Osteoblast (primary cell): Measurements from ENCODE around the gene BNIP5. TPM values are rescaled to one million over a fixed set of nuclear protein-coding genes. Genes with fewer than 3 reads are reported as not detected.

Experiments
- DNase-seq: peaks from one replicate; pipeline ENCODE4 v3.0.0; 2011; ENCODE audit warnings: low spot score, mixed read lengths; ENCODE audit not compliant: insufficient read length; ENCODE audit errors: missing footprints
- H2AFZ ChIP-seq: 2 replicates; pipeline ENCODE4 v1.6.0; 2011; ENCODE audit warnings: mild to moderate bottlenecking, low read length
- H3K27ac ChIP-seq: 2 replicates; pipeline ENCODE4 v1.5.1; 2011; ENCODE audit warnings: mild to moderate bottlenecking, low read depth, low read length, moderate library complexity
- H3K27me3 ChIP-seq: 2 replicates; pipeline ENCODE4 v1.6.0; 2012; ENCODE audit warnings: mild to moderate bottlenecking, control low read depth, inconsistent platforms, low read length, moderate library complexity; ENCODE audit not compliant: insufficient read depth
- H3K36me3 ChIP-seq: 2 replicates; pipeline ENCODE4 v1.5.1; 2011; ENCODE audit warnings: mild to moderate bottlenecking, low read length, control low read depth, moderate library complexity; ENCODE audit not compliant: insufficient read depth
- H3K4me1 ChIP-seq: 2 replicates; pipeline ENCODE4 v1.5.1; 2011; ENCODE audit warnings: mild to moderate bottlenecking, low read length, control low read depth, moderate library complexity; ENCODE audit not compliant: insufficient read depth
- H3K4me2 ChIP-seq: 2 replicates; pipeline ENCODE4 v1.6.0; 2011; ENCODE audit warnings: mild to moderate bottlenecking, low read length; ENCODE audit not compliant: insufficient read depth
- H3K4me3 ChIP-seq: fragments of 200-600 bp; sonication (generic); 3 replicates; pipeline ENCODE4 v1.5.1; 2012; ENCODE audit warnings: mild to moderate bottlenecking, low read length, inconsistent platforms; ENCODE audit not compliant: insufficient read depth
- H3K79me2 ChIP-seq: 2 replicates; pipeline ENCODE4 v1.6.0; 2012; ENCODE audit warnings: mild to moderate bottlenecking, low read length, control low read depth, inconsistent platforms; ENCODE audit not compliant: insufficient read depth
- H3K9me3 ChIP-seq: 2 replicates; pipeline ENCODE4 v1.5.1; 2011; ENCODE audit warnings: low read depth, low read length, control low read depth
- H4K20me1 ChIP-seq: 2 replicates; pipeline ENCODE4 v1.6.0; 2012; ENCODE audit warnings: mild to moderate bottlenecking, low read length, control low read depth; ENCODE audit not compliant: insufficient read depth
- total RNA-seq: library from RNA; depleted of rRNA; stranded (reverse); fragments of >200 nt; gene quantifications from 2 replicates; pipeline ENCODE4 v1.2.3, GENCODE V29; 2012
- TF ChIP-seq, protein P1 (sequence below): IDR thresholded peaks from 2 replicates; pipeline ENCODE4 v1.5.1; 2011; ENCODE audit warnings: mild to moderate bottlenecking, low read depth, low read length, moderate library complexity; ENCODE audit errors: extremely low read depth

Gene BNIP5
- total RNA-seq, 1 donor: not detected

DNA sequence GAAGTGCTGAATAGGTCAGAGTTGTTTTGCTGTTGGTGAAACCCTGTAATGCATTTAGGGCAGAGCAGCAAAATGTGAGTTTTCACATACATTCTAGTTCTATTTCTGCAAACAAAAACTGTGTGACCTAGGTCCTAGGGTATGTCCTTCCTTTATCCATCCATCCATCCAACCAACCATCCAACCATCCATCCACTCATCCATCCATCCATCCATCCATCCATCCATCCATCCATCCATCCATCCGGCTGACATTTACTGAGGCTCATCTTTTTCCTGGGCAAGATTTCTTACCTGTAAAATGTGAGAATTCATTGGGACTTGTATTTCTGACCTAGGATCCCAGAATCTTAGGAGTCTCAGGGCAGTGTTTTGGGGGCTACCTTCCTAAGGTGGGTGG is 52.3 kb downstream of the BNIP5 start:
- Histone ChIP-seq H3K27me3 (peaks cover 56% of the 10 kb centered on the region), H4K20me1 (no peaks in the 10 kb centered on the region)
- TF ChIP-seq, protein P1, sequence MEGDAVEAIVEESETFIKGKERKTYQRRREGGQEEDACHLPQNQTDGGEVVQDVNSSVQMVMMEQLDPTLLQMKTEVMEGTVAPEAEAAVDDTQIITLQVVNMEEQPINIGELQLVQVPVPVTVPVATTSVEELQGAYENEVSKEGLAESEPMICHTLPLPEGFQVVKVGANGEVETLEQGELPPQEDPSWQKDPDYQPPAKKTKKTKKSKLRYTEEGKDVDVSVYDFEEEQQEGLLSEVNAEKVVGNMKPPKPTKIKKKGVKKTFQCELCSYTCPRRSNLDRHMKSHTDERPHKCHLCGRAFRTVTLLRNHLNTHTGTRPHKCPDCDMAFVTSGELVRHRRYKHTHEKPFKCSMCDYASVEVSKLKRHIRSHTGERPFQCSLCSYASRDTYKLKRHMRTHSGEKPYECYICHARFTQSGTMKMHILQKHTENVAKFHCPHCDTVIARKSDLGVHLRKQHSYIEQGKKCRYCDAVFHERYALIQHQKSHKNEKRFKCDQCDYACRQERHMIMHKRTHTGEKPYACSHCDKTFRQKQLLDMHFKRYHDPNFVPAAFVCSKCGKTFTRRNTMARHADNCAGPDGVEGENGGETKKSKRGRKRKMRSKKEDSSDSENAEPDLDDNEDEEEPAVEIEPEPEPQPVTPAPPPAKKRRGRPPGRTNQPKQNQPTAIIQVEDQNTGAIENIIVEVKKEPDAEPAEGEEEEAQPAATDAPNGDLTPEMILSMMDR: no peak

DNA sequence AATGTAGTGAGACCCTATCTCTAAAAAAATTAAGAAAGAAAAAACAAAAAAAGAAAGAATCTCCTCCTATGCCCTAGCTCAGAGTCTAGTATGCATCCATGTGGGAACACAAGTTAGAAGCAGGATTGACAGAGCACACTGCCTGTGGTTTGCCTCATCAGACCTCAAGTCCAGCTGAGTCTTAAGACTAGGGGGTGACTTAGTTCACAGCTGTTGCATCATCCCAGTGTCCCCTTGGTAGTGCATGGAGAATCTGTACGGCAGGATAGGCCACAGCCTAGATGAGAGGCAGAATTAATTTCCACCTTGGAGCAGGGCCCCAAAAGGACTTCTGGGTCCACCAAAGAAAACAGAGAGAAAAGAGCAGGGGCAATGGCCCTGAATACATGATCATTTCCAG is 53.1 kb downstream of the BNIP5 start:
- H3K27me3 ChIP-seq: peaks cover 60% of the 10 kb centered on the region
- TF ChIP-seq, protein P1: no peak
- no peak overlapping the region for H3K4me3 ChIP-seq

More for the DNA sequence above, 52.3 kb downstream of the BNIP5 start:
- H3K27ac ChIP-seq: no peak overlapping the region
- no peak overlapping the region for H3K4me3 ChIP-seq
- no peaks in the 10 kb centered on the region for H3K4me1 ChIP-seq
- no peak overlapping the region for H2AFZ ChIP-seq
- DNase-seq: no peak
- no peaks in the 10 kb centered on the region for H3K9me3 ChIP-seq
- H3K79me2 ChIP-seq: no peaks in the 10 kb centered on the region
- H3K4me2 ChIP-seq: no peak overlapping the region
- no peaks in the 10 kb centered on the region for H3K36me3 ChIP-seq

GRCh38 chr6:36280983-36281382 is 55.7 kb downstream of the BNIP5 start:
- H3K36me3 ChIP-seq: no peaks in the 10 kb centered on the region
- peaks cover 66% of the 10 kb centered on the region for H3K27me3 ChIP-seq
- H2AFZ ChIP-seq: no peak overlapping the region
- H3K4me1 ChIP-seq: no peaks in the 10 kb centered on the region
- H3K27ac ChIP-seq: no peak overlapping the region
- no peak overlapping the region for H3K4me2 ChIP-seq
- no peaks in the 10 kb centered on the region for H3K9me3 ChIP-seq
- DNase-seq: no peak
- H3K79me2 ChIP-seq: no peaks in the 10 kb centered on the region
- H3K4me3 ChIP-seq: no peak overlapping the region
- TF ChIP-seq, protein P1: no peak
- no peaks in the 10 kb centered on the region for H4K20me1 ChIP-seq

More for the DNA sequence above, 53.1 kb downstream of the BNIP5 start:
- no peak for DNase-seq
- no peaks in the 10 kb centered on the region for H4K20me1 ChIP-seq
- no peak overlapping the region for H3K4me2 ChIP-seq
- H2AFZ ChIP-seq: no peak overlapping the region
- no peaks in the 10 kb centered on the region for H3K79me2 ChIP-seq
- no peak overlapping the region for H3K27ac ChIP-seq
- no peaks in the 10 kb centered on the region for H3K4me1 ChIP-seq
- H3K36me3 ChIP-seq: no peaks in the 10 kb centered on the region
- H3K9me3 ChIP-seq: no peaks in the 10 kb centered on the region

DNA sequence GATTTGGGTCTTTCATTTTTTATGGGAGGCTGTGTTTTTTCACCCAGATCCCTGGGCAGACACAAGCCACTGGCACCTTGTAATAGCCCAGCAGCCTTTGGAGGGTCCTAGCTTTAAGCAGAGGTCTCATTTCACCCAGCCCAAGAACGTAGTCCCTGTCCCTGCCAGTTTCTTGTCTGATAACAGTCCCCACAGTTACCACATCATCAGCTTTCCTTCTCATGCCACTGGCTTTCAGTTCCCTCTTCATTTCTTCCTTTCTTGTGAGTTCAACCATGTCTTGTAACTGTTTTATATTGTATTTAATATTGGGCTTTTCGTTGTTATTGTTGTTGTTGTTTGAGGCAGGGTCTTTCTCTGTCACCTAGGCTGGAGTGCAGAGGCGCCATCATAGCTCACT is 56.2 kb downstream of the BNIP5 start:
- Histone ChIP-seq H3K27ac (no peak overlapping the region), H3K4me2 (no peak overlapping the region), H3K4me1 (no peaks in the 10 kb centered on the region), H2AFZ (no peak overlapping the region), H3K9me3 (no peaks in the 10 kb centered on the region), H3K4me3 (no peak overlapping the region), H4K20me1 (no peaks in the 10 kb centered on the region), H3K79me2 (no peaks in the 10 kb centered on the region), H3K27me3 (peaks cover 64% of the 10 kb centered on the region), H3K36me3 (no peaks in the 10 kb centered on the region)
- TF ChIP-seq, protein P1: no peak
- no peak for DNase-seq
